ENCODE data around the gene SLC17A8.

DNA sequence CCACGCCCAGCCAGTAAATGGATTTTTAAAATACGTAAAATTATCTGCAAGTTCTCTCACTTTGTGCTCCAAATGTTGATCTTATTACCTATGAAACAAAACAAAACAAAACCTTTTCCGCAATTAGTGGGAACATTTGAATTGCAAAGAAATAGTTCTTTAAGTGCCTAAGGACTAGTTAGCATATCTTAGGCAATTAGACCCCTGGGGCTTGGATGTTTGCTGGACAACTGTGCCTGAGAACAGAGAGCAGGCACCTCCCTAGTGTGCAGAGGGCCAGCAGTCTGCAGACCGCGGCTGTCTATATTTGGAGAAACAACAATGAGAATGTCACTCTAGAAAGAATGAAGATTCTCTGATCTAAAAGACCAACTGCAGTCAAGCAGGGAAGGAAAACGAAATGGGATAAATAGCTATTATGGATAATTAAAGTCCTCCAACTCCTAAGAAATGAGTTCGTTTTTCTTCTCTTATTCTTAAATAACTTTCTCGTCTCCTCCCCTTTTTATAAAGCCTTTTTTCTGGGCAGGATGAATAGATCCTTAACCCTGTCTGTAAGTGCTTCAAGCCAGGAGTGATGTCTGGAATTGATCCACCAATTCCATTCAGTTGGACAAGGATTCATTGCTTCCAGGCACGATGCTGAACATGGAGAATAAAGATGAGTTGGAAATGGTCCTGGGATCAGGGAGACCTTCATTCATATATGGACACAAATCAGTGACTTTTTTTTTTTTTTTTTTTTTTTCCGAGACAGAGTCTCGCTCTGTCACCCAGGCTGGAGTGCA, 16.2 kb downstream of the SLC17A8 start:
- TF ChIP-seq, protein P1, sequence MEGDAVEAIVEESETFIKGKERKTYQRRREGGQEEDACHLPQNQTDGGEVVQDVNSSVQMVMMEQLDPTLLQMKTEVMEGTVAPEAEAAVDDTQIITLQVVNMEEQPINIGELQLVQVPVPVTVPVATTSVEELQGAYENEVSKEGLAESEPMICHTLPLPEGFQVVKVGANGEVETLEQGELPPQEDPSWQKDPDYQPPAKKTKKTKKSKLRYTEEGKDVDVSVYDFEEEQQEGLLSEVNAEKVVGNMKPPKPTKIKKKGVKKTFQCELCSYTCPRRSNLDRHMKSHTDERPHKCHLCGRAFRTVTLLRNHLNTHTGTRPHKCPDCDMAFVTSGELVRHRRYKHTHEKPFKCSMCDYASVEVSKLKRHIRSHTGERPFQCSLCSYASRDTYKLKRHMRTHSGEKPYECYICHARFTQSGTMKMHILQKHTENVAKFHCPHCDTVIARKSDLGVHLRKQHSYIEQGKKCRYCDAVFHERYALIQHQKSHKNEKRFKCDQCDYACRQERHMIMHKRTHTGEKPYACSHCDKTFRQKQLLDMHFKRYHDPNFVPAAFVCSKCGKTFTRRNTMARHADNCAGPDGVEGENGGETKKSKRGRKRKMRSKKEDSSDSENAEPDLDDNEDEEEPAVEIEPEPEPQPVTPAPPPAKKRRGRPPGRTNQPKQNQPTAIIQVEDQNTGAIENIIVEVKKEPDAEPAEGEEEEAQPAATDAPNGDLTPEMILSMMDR (IDR thresholded peaks at IDR 0.05), result no peak
- no peak for TF ChIP-seq ZFX (IDR thresholded peaks at IDR 0.05; ENCODE audit: borderline replicate concordance)
